GM19438 (cell line): ENCODE measurements around the gene RAB3GAP1.
"Not testable (repeated sequence)": the region's sequence is repeated elsewhere in the genome, so short reads cannot be mapped to it uniquely, and the experiment has no call there.

Experiments
- ATAC-seq: cut with Tn5 transposase; IDR thresholded peaks from one replicate; pipeline ENCODE4 v1.9.1; 2021; ENCODE audit warnings: low read depth; ENCODE audit not compliant: unreplicated experiment

Gene RAB3GAP1

GRCh38 chr2:135052042-135052876, at the start of gene RAB3GAP1:
RAB3GAP1 (plus strand) TSS chr2:135052292; CDS start chr2:135052308, 16 bp downstream.
- ATAC-seq = peak; percentile 76

DNA sequence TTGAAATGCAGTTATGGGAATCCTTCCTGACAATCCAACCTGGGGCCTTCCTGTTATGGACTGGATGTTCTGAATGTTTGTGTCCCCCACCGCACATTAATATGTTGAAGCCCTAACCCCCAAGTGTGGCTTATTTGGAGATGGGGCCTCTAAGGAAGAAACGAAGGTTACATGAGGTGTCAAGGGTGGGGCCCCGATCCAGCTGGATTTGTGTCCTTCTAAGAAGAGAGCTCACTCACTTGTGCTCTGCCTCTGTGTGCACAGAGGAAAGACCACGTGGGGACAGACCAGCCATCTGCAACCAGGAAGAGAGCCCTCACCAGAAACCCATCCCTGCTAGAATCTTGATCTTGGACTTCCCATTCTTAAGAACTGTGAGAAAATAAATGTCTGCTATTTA, 49.3 kb upstream of the RAB3GAP1 start:
- no peak for ATAC-seq

GRCh38 chr2:135004005-135004746, 47.9 kb upstream of the RAB3GAP1 start:
- ATAC-seq = peak; percentile 81

DNA sequence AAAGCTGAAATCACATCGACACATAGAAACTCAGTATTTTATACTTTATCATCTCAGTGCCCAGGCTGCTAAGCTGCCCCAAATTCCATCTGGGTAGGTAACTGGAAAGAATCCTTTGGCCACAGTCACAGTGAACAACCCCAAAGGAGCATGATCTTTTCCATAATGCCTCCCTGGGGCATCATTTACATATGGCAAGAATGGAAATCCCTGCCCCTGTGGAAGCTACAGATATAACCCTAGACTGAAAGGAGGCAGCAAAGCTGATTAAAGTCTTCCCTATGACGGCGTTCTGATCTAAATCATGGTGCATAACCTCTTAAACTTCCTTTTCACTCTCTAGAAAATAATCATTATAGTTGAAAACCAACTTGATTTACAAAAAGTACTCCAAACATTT, 46.3 kb upstream of the RAB3GAP1 start:
- no peak for ATAC-seq

GRCh38 chr2:135009339-135009738, 42.8 kb upstream of the RAB3GAP1 start:
- ATAC-seq = no peak

GRCh38 chr2:135010200-135010942, 41.7 kb upstream of the RAB3GAP1 start:
- no peak for ATAC-seq

DNA sequence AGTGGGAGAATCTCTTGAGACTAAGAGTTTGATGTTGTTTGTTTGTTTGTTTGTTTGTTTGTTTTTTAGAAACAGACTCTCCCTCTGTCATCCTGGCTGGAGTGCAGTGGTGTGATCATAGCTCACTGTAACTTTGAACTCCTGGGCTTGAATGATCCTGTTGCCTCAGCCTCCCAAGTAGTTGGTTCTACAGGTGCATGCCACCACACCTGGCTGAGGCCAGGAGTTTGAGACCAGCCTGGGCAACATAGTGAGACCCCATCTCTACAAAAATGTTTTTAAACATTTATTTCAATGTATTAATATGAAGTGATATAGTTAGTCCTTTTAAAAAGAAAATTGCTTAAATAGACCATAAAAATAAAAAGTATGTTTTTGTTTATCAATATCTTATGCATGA, 40.5 kb upstream of the RAB3GAP1 start:
- ATAC-seq = no peak

GRCh38 chr2:135021618-135022017, 30.5 kb upstream of the RAB3GAP1 start:
- no peak for ATAC-seq

DNA sequence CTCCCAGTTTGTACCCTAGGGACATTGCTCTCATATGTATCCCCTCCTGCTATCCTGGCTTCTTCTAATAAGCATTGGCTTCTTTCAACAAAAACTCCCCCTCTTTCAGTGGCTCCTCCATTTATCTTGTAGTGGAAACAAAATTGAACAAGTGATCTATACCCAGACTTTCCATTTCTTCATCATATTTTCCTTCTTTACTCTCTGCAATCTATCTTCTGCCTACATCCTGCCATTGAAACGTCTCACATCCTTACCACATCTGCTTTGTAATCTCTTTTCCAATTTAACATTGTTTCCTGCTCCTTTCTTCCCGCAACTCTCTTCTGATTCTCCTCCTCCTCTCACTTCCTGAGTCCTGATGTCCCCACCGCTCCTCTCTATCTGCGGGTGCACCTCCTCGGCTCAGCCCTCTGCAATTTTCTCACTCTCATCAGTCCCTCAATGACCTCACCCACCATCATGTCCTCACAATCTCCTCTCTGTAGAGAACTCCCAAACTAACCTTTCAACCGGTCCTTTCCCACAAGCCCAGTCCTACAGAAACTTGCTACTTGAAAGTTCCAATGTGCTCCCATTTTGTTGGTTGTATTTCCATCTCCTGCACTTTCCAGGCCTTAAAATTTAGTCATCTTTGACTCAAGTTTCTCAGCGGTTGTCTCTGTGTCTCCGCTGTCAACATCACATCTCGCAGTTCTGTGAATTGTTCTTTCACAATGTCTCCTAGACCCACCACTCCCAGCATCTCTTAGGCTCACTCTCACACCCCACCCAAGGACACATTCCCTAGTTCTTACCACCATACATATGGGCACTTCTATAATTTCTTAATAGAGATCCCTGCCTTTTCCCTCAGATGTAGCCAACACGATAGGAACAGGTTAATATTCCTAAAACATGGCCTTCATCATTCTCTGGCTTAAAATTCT, 28.9 kb upstream of the RAB3GAP1 start:
- ATAC-seq = no peak

- no peak for ATAC-seq
Observed at GRCh38 chr2:135023886-135024485, 28.1 kb upstream of the RAB3GAP1 start.

DNA sequence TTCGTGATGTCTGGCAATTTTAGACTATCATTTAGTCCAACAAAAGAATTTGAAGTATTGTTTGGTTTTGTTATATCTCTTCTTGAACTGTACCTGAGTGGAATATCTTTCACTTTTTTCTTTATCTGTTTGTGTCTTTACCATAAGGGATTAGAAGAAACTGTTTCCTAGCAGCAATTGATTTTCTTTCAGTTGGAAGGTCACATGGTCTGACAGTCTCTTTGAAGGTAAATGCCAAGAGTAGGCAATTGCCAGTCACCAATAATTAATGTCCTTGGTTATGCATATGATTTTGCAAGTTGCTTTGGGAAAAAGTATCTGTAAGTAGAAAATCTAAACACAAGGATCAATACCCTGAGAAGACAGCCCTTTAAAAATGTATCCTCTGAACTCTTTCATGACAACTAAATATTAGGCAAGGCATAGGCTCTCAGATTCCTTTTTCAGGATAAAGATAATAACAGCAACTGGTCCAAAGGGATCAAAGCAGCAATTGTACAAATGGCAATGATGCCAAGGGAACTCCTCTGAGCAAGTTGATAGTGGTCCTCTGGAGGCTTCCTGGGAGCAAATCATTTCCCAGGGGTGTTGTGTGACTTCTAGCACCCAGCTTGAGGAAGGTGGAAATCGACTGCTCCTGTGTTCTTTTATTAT, 22.5 kb upstream of the RAB3GAP1 start:
- no peak for ATAC-seq

GRCh38 chr2:135030826-135031225, 21.3 kb upstream of the RAB3GAP1 start:
- ATAC-seq = no peak

- ATAC-seq = not testable (repeated sequence)
Observed at GRCh38 chr2:135033216-135033615, 18.9 kb upstream of the RAB3GAP1 start.

- ATAC-seq = no peak
Observed at GRCh38 chr2:135037831-135038230, 14.3 kb upstream of the RAB3GAP1 start.

- ATAC-seq = no peak
Observed at GRCh38 chr2:135043345-135043744, 8.7 kb upstream of the RAB3GAP1 start.

DNA sequence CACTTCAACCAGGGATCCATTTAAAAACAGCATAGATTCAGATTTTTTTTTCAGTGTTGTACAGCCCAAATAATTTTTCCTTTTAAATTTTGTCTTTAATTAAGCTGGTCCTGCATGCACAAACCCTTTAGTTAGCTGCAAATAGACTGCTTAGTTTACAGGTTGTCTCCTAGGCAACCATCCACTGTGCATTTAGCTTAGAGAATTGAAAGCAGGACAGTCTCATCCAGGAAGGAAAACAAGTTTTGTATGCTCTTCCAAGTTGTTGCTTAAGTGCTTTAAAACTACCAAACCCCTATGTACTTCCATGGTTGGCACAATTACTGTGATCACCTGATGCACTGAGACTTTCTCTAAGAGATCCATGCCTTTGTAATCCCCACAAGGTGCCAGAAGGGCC, 4.8 kb upstream of the RAB3GAP1 start, which contains the start of gene MAP3K19:
Gene MAP3K19 (minus strand): TSS at position 148 of the 400 bp plus-strand sequence. CDS start 22,800 bp downstream, outside the sequence.
- no peak for ATAC-seq

- ATAC-seq = no peak
Observed at GRCh38 chr2:135048122-135048521, 4.0 kb upstream of the RAB3GAP1 start.

DNA sequence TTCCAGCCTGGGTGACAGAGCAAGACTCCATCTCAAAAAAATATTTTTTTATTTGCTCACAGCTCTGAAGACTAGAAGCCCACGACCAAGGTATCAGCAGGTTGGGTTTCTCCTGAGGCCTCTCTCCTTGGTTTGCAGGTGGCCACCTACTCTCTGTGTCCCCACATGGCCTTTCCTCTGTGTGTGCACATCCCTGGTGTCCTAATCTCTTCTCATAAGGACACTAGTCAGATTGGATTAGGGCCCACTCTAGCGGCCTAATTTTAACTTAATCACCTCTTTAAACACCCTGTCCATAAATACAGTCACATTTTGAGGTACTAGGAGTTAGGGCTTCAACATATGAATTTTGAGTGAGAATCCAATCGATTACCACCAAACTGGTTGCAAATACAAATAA, 2.0 kb upstream of the RAB3GAP1 start:
- ATAC-seq = no peak

GRCh38 chr2:135050684-135051083, 1.4 kb upstream of the RAB3GAP1 start:
- ATAC-seq = no peak
